ENCODE results near the gene KRTAP5-8. TPM values are rescaled to one million over a fixed set of nuclear protein-coding genes. Genes with fewer than 3 reads are reported as not detected.

The KRTAP5-8 gene
- total RNA-seq, 1 experiment from 2014 or later = not detected

- ChIA-PET POLR2A (no interaction called here), CTCF (no interaction called here)
- no peaks in the 10 kb centered on the region for H3K9me3 Mint-ChIP-seq (ENCODE audit: unreplicated experiment)
- H3K27ac Mint-ChIP-seq (ENCODE audit: low read depth, unreplicated experiment) = no peak overlapping the region
- H3K4me3 Mint-ChIP-seq (ENCODE audit: unreplicated experiment) = no peak overlapping the region
- H3K4me1 Mint-ChIP-seq (ENCODE audit: insufficient read depth, unreplicated experiment) = no peaks in the 10 kb centered on the region
- H3K36me3 Mint-ChIP-seq (ENCODE audit: insufficient read depth, unreplicated experiment) = peaks cover 18% of the 10 kb centered on the region
- TF ChIP-seq CTCF (IDR thresholded peaks at IDR 0.05; ENCODE audit: unreplicated experiment) = no peak
- intact Hi-C loops (cut with micrococcal nuclease) = no loop called here
- no TSS peak for BruUV-seq (replicated peaks)
- H3K27me3 Mint-ChIP-seq (ENCODE audit: insufficient read depth, unreplicated experiment) = no peaks in the 10 kb centered on the region
- DNase-seq (ENCODE audit: unreplicated experiment) = no peak
Measured at GRCh38 chr11:71504531-71504930, 33.3 kb upstream of the KRTAP5-8 start.

GRCh38 chr11:71505001-71505400 lies 32.8 kb upstream of the KRTAP5-8 start:
- no TSS peak for BruUV-seq (replicated peaks)
- no peak for TF ChIP-seq CTCF (IDR thresholded peaks at IDR 0.05; ENCODE audit: unreplicated experiment)
- no peaks in the 10 kb centered on the region for H3K9me3 Mint-ChIP-seq (ENCODE audit: unreplicated experiment)
- intact Hi-C loops (cut with micrococcal nuclease) = no loop called here
- POLR2A ChIA-PET = interaction anchor here (0.7 kb wide), 1 partner anchor 38 kb away, joined by 4 read pairs; no protein-coding TSS in a partner anchor
- no peak overlapping the region for H3K4me3 Mint-ChIP-seq (ENCODE audit: unreplicated experiment)
- H3K27me3 Mint-ChIP-seq (ENCODE audit: insufficient read depth, unreplicated experiment) = no peaks in the 10 kb centered on the region
- no peak overlapping the region for H3K27ac Mint-ChIP-seq (ENCODE audit: low read depth, unreplicated experiment)
- DNase-seq (ENCODE audit: unreplicated experiment) = no peak
- no peaks in the 10 kb centered on the region for H3K4me1 Mint-ChIP-seq (ENCODE audit: insufficient read depth, unreplicated experiment)
- CTCF ChIA-PET = no interaction called here
- peaks cover 18% of the 10 kb centered on the region for H3K36me3 Mint-ChIP-seq (ENCODE audit: insufficient read depth, unreplicated experiment)

- ChIA-PET CTCF (no interaction called here), POLR2A (no interaction called here)
- H3K27ac Mint-ChIP-seq (ENCODE audit: low read depth, unreplicated experiment) = no peak overlapping the region
- DNase-seq (ENCODE audit: unreplicated experiment) = no peak
- no peaks in the 10 kb centered on the region for H3K4me1 Mint-ChIP-seq (ENCODE audit: insufficient read depth, unreplicated experiment)
- H3K36me3 Mint-ChIP-seq (ENCODE audit: insufficient read depth, unreplicated experiment) = peaks cover 18% of the 10 kb centered on the region
- H3K9me3 Mint-ChIP-seq (ENCODE audit: unreplicated experiment) = no peaks in the 10 kb centered on the region
- no peak overlapping the region for H3K4me3 Mint-ChIP-seq (ENCODE audit: unreplicated experiment)
- no peaks in the 10 kb centered on the region for H3K27me3 Mint-ChIP-seq (ENCODE audit: insufficient read depth, unreplicated experiment)
- BruUV-seq (replicated peaks) = no TSS peak
- intact Hi-C loops (cut with micrococcal nuclease) = no loop called here
- no peak for TF ChIP-seq CTCF (IDR thresholded peaks at IDR 0.05; ENCODE audit: unreplicated experiment)
Measured at GRCh38 chr11:71505781-71506180, 32.0 kb upstream of the KRTAP5-8 start.

- Mint-ChIP-seq H3K27ac (ENCODE audit: low read depth, unreplicated experiment) (no peak overlapping the region), H3K9me3 (ENCODE audit: unreplicated experiment) (peaks cover 3% of the 10 kb centered on the region), H3K36me3 (ENCODE audit: insufficient read depth, unreplicated experiment) (peaks cover 10% of the 10 kb centered on the region), H3K4me3 (ENCODE audit: unreplicated experiment) (no peak overlapping the region), H3K4me1 (ENCODE audit: insufficient read depth, unreplicated experiment) (no peaks in the 10 kb centered on the region), H3K27me3 (ENCODE audit: insufficient read depth, unreplicated experiment) (no peaks in the 10 kb centered on the region)
- DNase-seq (ENCODE audit: unreplicated experiment) = no peak
- no peak for TF ChIP-seq CTCF (IDR thresholded peaks at IDR 0.05; ENCODE audit: unreplicated experiment)
- CTCF ChIA-PET = interaction anchor here (0.6 to 0.7 kb wide), 3 partner anchors 53 to 1519 kb away, joined by 3 to 4 read pairs (median 3); no protein-coding TSS in a partner anchor
- BruUV-seq (replicated peaks) = no TSS peak
- POLR2A ChIA-PET = no interaction called here
- intact Hi-C loops (cut with micrococcal nuclease) = no loop called here
Measured at GRCh38 chr11:71507102-71507501, 30.7 kb upstream of the KRTAP5-8 start.

Data from MCF 10A (cell line).